ENCODE results near the gene ATP6V1B1.
"Not testable (repeated sequence)": the region's sequence is repeated elsewhere in the genome, so short reads cannot be mapped to it uniquely, and the experiment has no call there.

The ATP6V1B1 gene

GRCh38 chr2:70998885-70999284 is 63.2 kb downstream of the ATP6V1B1 start:
- not testable (repeated sequence) for H3K4me3 ChIP-seq, H3K27ac ChIP-seq

GRCh38 chr2:70999362-70999761 is 63.7 kb downstream of the ATP6V1B1 start:
- no peak overlapping the region for H3K27ac ChIP-seq
- no peak overlapping the region for H3K4me3 ChIP-seq

GRCh38 chr2:70999931-71000330 is 64.2 kb downstream of the ATP6V1B1 start:
- H3K4me3 ChIP-seq, H3K27ac ChIP-seq: not testable (repeated sequence)

- Histone ChIP-seq H3K27ac (peak overlapping the region in 1 of 21 experiments; percentile 44), H3K4me3 (peak overlapping the region in 1 of 7 experiments; percentile 14)
These were observed 65.3 kb downstream of the ATP6V1B1 start for GRCh38 chr2:71000780-71001591.

GRCh38 chr2:71001592-71001927 is 65.9 kb downstream of the ATP6V1B1 start:
- Histone ChIP-seq H3K4me3 (no peak overlapping the region), H3K27ac (no peak overlapping the region)

- no peak overlapping the region for H3K27ac ChIP-seq
- no peak overlapping the region for H3K4me3 ChIP-seq
These were observed 66.4 kb downstream of the ATP6V1B1 start for GRCh38 chr2:71001981-71002570.

GRCh38 chr2:71003396-71003795 is 67.7 kb downstream of the ATP6V1B1 start:
- Histone ChIP-seq H3K27ac (no peak overlapping the region), H3K4me3 (no peak overlapping the region)

- no peak overlapping the region for H3K4me3 ChIP-seq
- H3K27ac ChIP-seq = no peak overlapping the region
These were observed 68.5 kb downstream of the ATP6V1B1 start for GRCh38 chr2:71003966-71004755.

- H3K4me3 ChIP-seq = no peak overlapping the region
- no peak overlapping the region for H3K27ac ChIP-seq
These were observed 69.2 kb downstream of the ATP6V1B1 start for GRCh38 chr2:71004857-71005256.

GRCh38 chr2:71005271-71006202 is 69.8 kb downstream of the ATP6V1B1 start:
- no peak overlapping the region for H3K27ac ChIP-seq
- no peak overlapping the region for H3K4me3 ChIP-seq

- no peak overlapping the region for H3K4me3 ChIP-seq
- no peak overlapping the region for H3K27ac ChIP-seq
These were observed 70.6 kb downstream of the ATP6V1B1 start for GRCh38 chr2:71006323-71006722.

GRCh38 chr2:71006955-71007799 is 71.5 kb downstream of the ATP6V1B1 start:
- no peak overlapping the region for H3K27ac ChIP-seq
- H3K4me3 ChIP-seq = no peak overlapping the region

GRCh38 chr2:71008342-71008741 is 72.6 kb downstream of the ATP6V1B1 start:
- no peak overlapping the region for H3K4me3 ChIP-seq

GRCh38 chr2:71011786-71012185 is 76.1 kb downstream of the ATP6V1B1 start:
- H3K27ac ChIP-seq, H3K4me3 ChIP-seq: not testable (repeated sequence)

More at GRCh38 chr2:71008342-71008741, 72.6 kb downstream of the ATP6V1B1 start:
- H3K27ac ChIP-seq = no peak overlapping the region
